H1 (cell line): ENCODE results near the gene ANKRD6. TPM values are rescaled to one million over a fixed set of nuclear protein-coding genes. Genes with fewer than 3 reads are reported as not detected.

Experiments used
- CTCF ChIA-PET: fragments of 300-600 bp; sonication (Branson Sonifier 250); formaldehyde crosslinking; loops from one replicate; lab custom pipeline; 2021; ENCODE audit not compliant: partially characterized antibody; lab: Charles Lee
- POLR2A ChIA-PET: fragments of 300-600 bp; sonication (Branson Sonifier 250); formaldehyde crosslinking; loops from one replicate; lab custom pipeline; 2021; ENCODE audit warnings: inconsistent platforms; ENCODE audit not compliant: partially characterized antibody; lab: Charles Lee
- DNase-seq, 2 experiments: peaks; one replicate each; pipeline versions ENCODE4 v3.0.0 to v3.0.0-alpha.2; 2010 to 2022; ENCODE audit warnings: low spot score in 2 of 2, low read depth in 1 of 2, mixed read lengths in 1 of 2
- FAIRE-seq: peaks from 2 replicates; lab custom pipeline; 2011; peaks lifted over from hg19 to GRCh38; lab: Jason Lieb, UNC
- H2AFZ ChIP-seq: 2 replicates; pipeline ENCODE4 v1.8.1; 2012; ENCODE audit warnings: low read length, inconsistent platforms
- H2AK5ac ChIP-seq: 2 replicates; pipeline ENCODE4 v1.6.1; 2013; ENCODE audit warnings: low read depth, low read length
- H2BK120ac ChIP-seq: replicated peaks from 2 replicates; pipeline ENCODE3; 2013; ENCODE audit warnings: low read depth, low read length, inconsistent platforms
- H2BK12ac ChIP-seq: 2 replicates; pipeline ENCODE4 v1.6.1; 2013; ENCODE audit warnings: low read depth, low read length
- H2BK15ac ChIP-seq: 2 replicates; pipeline ENCODE4 v1.6.1; 2013; ENCODE audit warnings: low read length
- H2BK20ac ChIP-seq: 2 replicates; pipeline ENCODE4 v1.6.1; 2013; ENCODE audit warnings: low read length
- H2BK5ac ChIP-seq: 2 replicates; pipeline ENCODE4 v1.6.1; 2013; ENCODE audit warnings: low read depth, low read length
- H3K14ac ChIP-seq: 2 replicates; pipeline ENCODE4 v1.6.1; 2013; ENCODE audit warnings: inconsistent platforms; ENCODE audit not compliant: insufficient read length
- H3K18ac ChIP-seq: 2 replicates; pipeline ENCODE4 v1.6.1; 2013; ENCODE audit warnings: low read length; ENCODE audit errors: extremely low read depth
- H3K23ac ChIP-seq: 2 replicates; pipeline ENCODE4 v1.6.1; 2013; ENCODE audit warnings: inconsistent platforms; ENCODE audit not compliant: insufficient read length
- H3K23me2 ChIP-seq: 2 replicates; pipeline ENCODE4 v1.6.1; 2013; ENCODE audit warnings: low read depth, low read length
- H3K27ac ChIP-seq: 2 replicates; pipeline ENCODE4 v1.6.1; 2011; ENCODE audit warnings: low read depth, low read length, inconsistent platforms
- H3K27me3 ChIP-seq, 4 experiments: replicated peaks in 1 of 4; 1 replicate in 1 of 4; 2 replicates in 3 of 4; pipeline versions ENCODE4 v1.6.1 to v1.8.1; 2011 to 2013; ENCODE audit warnings: low read length in 3 of 4, mild to moderate bottlenecking in 3 of 4, inconsistent platforms in 2 of 4, mixed read lengths in 2 of 4, moderate library complexity in 1 of 4; ENCODE audit not compliant: control insufficient read depth in 3 of 4, insufficient read depth in 3 of 4; ENCODE audit errors: extremely low read depth in 1 of 4
- H3K36me3 ChIP-seq, 4 experiments: 2 replicates each; pipeline versions ENCODE4 v1.6.1 to v1.8.1; 2011 to 2013; ENCODE audit warnings: mild to moderate bottlenecking in 4 of 4, low read length in 3 of 4, moderate library complexity in 2 of 4, control low read depth in 1 of 4, inconsistent platforms in 1 of 4; ENCODE audit not compliant: insufficient read depth in 4 of 4, control insufficient read depth in 2 of 4
- H3K4ac ChIP-seq: replicated peaks from 2 replicates; pipeline ENCODE3; 2013; ENCODE audit warnings: low read length, low read depth, mixed read lengths, inconsistent platforms; ENCODE audit not compliant: insufficient read length
- H3K4me1 ChIP-seq, 4 experiments: replicated peaks in 1 of 4; 1 replicate in 1 of 4; 2 replicates in 3 of 4; pipeline versions ENCODE4 v1.6.1 to v1.8.1; 2011 to 2013; ENCODE audit warnings: low read length in 3 of 4, inconsistent platforms in 2 of 4, mixed read lengths in 1 of 4; ENCODE audit not compliant: insufficient read depth in 4 of 4, control insufficient read depth in 3 of 4
- H3K4me2 ChIP-seq, 2 experiments: 2 replicates each; pipeline versions ENCODE4 v1.6.1 to v1.8.1; 2011 to 2013; ENCODE audit warnings: low read depth in 2 of 2, low read length in 2 of 2, control low read depth in 1 of 2, inconsistent platforms in 1 of 2, mild to moderate bottlenecking in 1 of 2; ENCODE audit not compliant: insufficient read depth in 1 of 2
- H3K4me3 ChIP-seq, 4 experiments: fragments of 200-600, 300-600 bp in 1 of 4; sonication (generic), shearing (Covaris generic), sonication (Bioruptor Twin) in 1 of 4; 2 replicates each; pipeline versions ENCODE4 v1.5.1 to v1.8.1; 2011 to 2016; ENCODE audit warnings: low read length in 4 of 4, low read depth in 3 of 4, control low read depth in 2 of 4, inconsistent platforms in 2 of 4, mild to moderate bottlenecking in 2 of 4, mixed read lengths in 1 of 4, moderate library complexity in 1 of 4; ENCODE audit not compliant: insufficient read depth in 2 of 4; ENCODE audit errors: extremely low read depth in 1 of 4
- H3K56ac ChIP-seq: replicated peaks from 2 replicates; pipeline ENCODE3; 2013; ENCODE audit warnings: low read depth, mild to moderate bottlenecking, mixed read lengths, low read length, inconsistent platforms; ENCODE audit not compliant: insufficient read length
- H3K79me1 ChIP-seq: 2 replicates; pipeline ENCODE4 v1.6.1; 2013; ENCODE audit warnings: low read depth, low read length, control low read depth
- H3K79me2 ChIP-seq, 2 experiments: 2 replicates each; pipeline versions ENCODE4 v1.6.1 to v1.8.1; 2012 to 2013; ENCODE audit warnings: low read length in 2 of 2, mild to moderate bottlenecking in 2 of 2, inconsistent platforms in 1 of 2; ENCODE audit not compliant: insufficient read depth in 2 of 2, control insufficient read depth in 1 of 2
- H3K9ac ChIP-seq, 4 experiments: replicated peaks in 1 of 4; 1 replicate in 1 of 4; 2 replicates in 3 of 4; pipeline versions ENCODE4 v1.6.1 to v1.8.1; 2011 to 2013; ENCODE audit warnings: low read depth in 3 of 4, low read length in 3 of 4, control low read depth in 2 of 4, mild to moderate bottlenecking in 2 of 4, moderate library complexity in 2 of 4, inconsistent platforms in 1 of 4; ENCODE audit errors: extremely low read depth in 1 of 4
- H3K9me3 ChIP-seq, 2 experiments: 2 replicates each; pipeline versions ENCODE4 v1.6.1 to v1.8.1; 2012 to 2013; ENCODE audit warnings: mild to moderate bottlenecking in 2 of 2, moderate library complexity in 2 of 2, control low read depth in 1 of 2, inconsistent platforms in 1 of 2, low read depth in 1 of 2, low read length in 1 of 2, mixed read lengths in 1 of 2; ENCODE audit not compliant: insufficient read depth in 2 of 2
- H4K20me1 ChIP-seq, 2 experiments: replicated peaks in 1 of 2; 2 replicates each; pipeline versions ENCODE3 to v1.8.1; 2011 to 2013; ENCODE audit warnings: inconsistent platforms in 2 of 2, low read length in 2 of 2, mild to moderate bottlenecking in 1 of 2; ENCODE audit not compliant: insufficient read depth in 2 of 2, control insufficient read depth in 1 of 2
- H4K5ac ChIP-seq: 2 replicates; pipeline ENCODE4 v1.6.1; 2013; ENCODE audit warnings: low read length, low read depth, mixed read lengths, inconsistent platforms; ENCODE audit not compliant: insufficient read length
- H4K8ac ChIP-seq: 2 replicates; pipeline ENCODE4 v1.8.0; 2013; ENCODE audit warnings: mild to moderate bottlenecking, moderate library complexity, low read length, inconsistent platforms; ENCODE audit not compliant: insufficient read depth; ENCODE audit errors: extremely low read depth
- H4K91ac ChIP-seq: replicated peaks from 2 replicates; pipeline ENCODE3; 2013; ENCODE audit warnings: low read length, mixed read lengths, inconsistent platforms; ENCODE audit not compliant: insufficient read length
- ASH2L ChIP-seq: fragments of 200-600, 300-600 bp; sonication (generic); IDR thresholded peaks from one replicate; pipeline ENCODE4 v1.7.1; 2017; ENCODE audit warnings: low read length
- CBX5 ChIP-seq: fragments of 300-800, 300-1000 bp; sonication (generic); IDR thresholded peaks from 2 replicates; pipeline ENCODE4 v1.7.1; 2016; ENCODE audit warnings: antibody characterized with exemption, low read length, low read depth
- CTBP2 ChIP-seq: IDR thresholded peaks from 2 replicates; pipeline ENCODE4 v1.7.0; 2011; ENCODE audit warnings: borderline replicate concordance, mild to moderate bottlenecking, moderate library complexity, mixed read lengths, low read length; ENCODE audit not compliant: insufficient read depth, insufficient read length
- EP300 ChIP-seq, 2 experiments: IDR thresholded peaks; 1 replicate in 1 of 2; 2 replicates in 1 of 2; pipeline ENCODE4 v1.6.1; 2011 to 2012; ENCODE audit warnings: low read depth in 2 of 2, low read length in 2 of 2, mild to moderate bottlenecking in 2 of 2, borderline replicate concordance in 1 of 2, inconsistent platforms in 1 of 2, moderate library complexity in 1 of 2
- GTF2F1 ChIP-seq: IDR thresholded peaks from 2 replicates; pipeline ENCODE4 v1.6.1; 2012; ENCODE audit warnings: low read depth, low read length, improper control_type of control experiment, borderline replicate concordance
- HDAC2 ChIP-seq, 2 experiments: fragments of 300-600 bp in 1 of 2; sonication (generic) in 1 of 2; IDR thresholded peaks; 2 replicates each; pipeline ENCODE4 v1.6.1; 2011 to 2012; ENCODE audit warnings: low read depth in 2 of 2, low read length in 2 of 2, mild to moderate bottlenecking in 2 of 2, moderate library complexity in 2 of 2, borderline replicate concordance in 1 of 2, inconsistent platforms in 1 of 2
- HDAC6 ChIP-seq: IDR thresholded peaks from one replicate; pipeline ENCODE4 v1.7.1; 2012; ENCODE audit warnings: low read depth, mild to moderate bottlenecking, inconsistent platforms, low read length, moderate library complexity
- NANOG ChIP-seq: IDR thresholded peaks from 2 replicates; pipeline ENCODE4 v1.6.1; 2011; ENCODE audit warnings: low read length, low read depth, mild to moderate bottlenecking, inconsistent platforms; ENCODE audit not compliant: insufficient read depth, poor library complexity, severe bottlenecking
- NRF1 ChIP-seq: IDR thresholded peaks from 2 replicates; pipeline ENCODE4 v1.6.1; 2011; ENCODE audit warnings: mild to moderate bottlenecking, low read depth, low read length, improper control_type of control experiment
- POLR2A ChIP-seq, 2 experiments: IDR thresholded peaks; 1 replicate in 1 of 2; 2 replicates in 1 of 2; pipeline ENCODE4 v1.6.1; 2011; ENCODE audit warnings: low read depth in 2 of 2, low read length in 2 of 2, mild to moderate bottlenecking in 2 of 2; ENCODE audit errors: control extremely low read depth in 1 of 2
- RAD21 ChIP-seq, 2 experiments: IDR thresholded peaks in 1 of 2; conservative IDR thresholded peaks in 1 of 2; 2 replicates each; pipeline ENCODE4 v1.6.1; 2011; ENCODE audit warnings: low read depth in 2 of 2, low read length in 2 of 2, improper control_type of control experiment in 1 of 2, inconsistent platforms in 1 of 2, mild to moderate bottlenecking in 1 of 2, moderate library complexity in 1 of 2
- ZNF274 ChIP-seq: IDR thresholded peaks from 2 replicates; pipeline ENCODE4 v1.7.0; 2012; ENCODE audit warnings: low read length, borderline replicate concordance; ENCODE audit errors: extremely low read depth
- WGBS, 2 experiments: shearing (Covaris generic) in 1 of 2; methylation state at CpG; one replicate each; pipeline versions ENCODE4 v1.1.6 to v1.1.7; 2013 to 2015; ENCODE audit warnings: low lambda C conversion rate in 2 of 2, mixed read lengths in 2 of 2, inconsistent platforms in 1 of 2, low coverage in 1 of 2, missing lambda C conversion rate in 1 of 2; ENCODE audit not compliant: insufficient replicate concordance in 2 of 2, insufficient coverage in 1 of 2, insufficient read length in 1 of 2; ENCODE audit errors: extremely low coverage in 1 of 2, missing lambda C conversion rate in 1 of 2; 5-methylcytosine and 5-hydroxymethylcytosine counted together
- polyA plus RNA-seq, 7 experiments: library from polyadenylated mRNA; depleted of rRNA in 3 of 7; stranded (reverse) in 5 of 7; unstranded in 2 of 7; fragments of >200 nt in 5 of 7; fragments of 200-250 nt in 2 of 7; gene quantifications; 1 replicate in 5 of 7; 2 replicates in 1 of 7; 4 replicates in 1 of 7; pipeline versions ENCODE4 v1.2.1 to v1.2.3, GENCODE V29; 2011 to 2013; ENCODE audit warnings: missing spikeins in 2 of 7, mixed read lengths in 2 of 7
- total RNA-seq: library from RNA; stranded (reverse); fragmentation: NEBNext Ultra II Directional; extraction: Animal tissue kit (Norgen Biotek cat#: 25700); gene quantifications from 2 replicates; pipeline ENCODE4 v1.2.1, GENCODE V29; 2021

ANKRD6 gene
- total and polyA plus RNA-seq, 2 of the 8 experiments (the other 6 are each of a cell fraction or from before 2014, with no cell fraction given), result 5.9 to 12.8 TPM

DNA sequence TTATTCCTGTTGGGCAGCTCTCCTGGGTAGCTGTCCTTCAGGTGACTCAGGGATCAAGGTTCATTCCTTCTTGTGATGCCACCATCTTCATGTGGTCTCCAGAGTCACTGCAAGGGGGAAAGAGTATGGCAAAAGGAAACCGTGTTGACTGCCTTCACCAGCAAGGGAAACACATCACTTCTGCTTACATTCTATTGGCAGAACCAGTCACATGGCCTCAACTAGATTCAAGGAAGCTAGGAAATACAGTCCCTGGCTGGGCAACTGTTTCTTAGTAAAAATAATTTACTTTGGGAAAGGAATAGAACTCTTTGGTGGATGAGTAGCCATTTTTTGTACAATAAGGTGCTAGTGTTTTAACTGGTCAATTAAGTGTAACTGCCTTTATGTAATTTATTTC is 5.3 kb downstream of the ANKRD6 start:
- Histone ChIP-seq H2BK5ac (no peak overlapping the region), H2BK12ac (no peak overlapping the region), H3K36me3 (no peaks in the 10 kb centered on the region), H3K9me3 (no peaks in the 10 kb centered on the region; a peak in 1 of 4 replicates), H3K79me1 (no peaks in the 10 kb centered on the region), H2AK5ac (no peak overlapping the region), H3K27ac (no peak overlapping the region), H4K91ac (no peak overlapping the region), H3K79me2 (no peaks in the 10 kb centered on the region), H3K14ac (no peak overlapping the region), H4K5ac (no peak overlapping the region), H2BK120ac (no peak overlapping the region), H3K4me1 (peaks cover 0 to 4% (median 1%) of the 10 kb centered on the region in 4 experiments; a peak in 2 of 7 replicates), H2BK20ac (no peak overlapping the region), H3K23me2 (peaks cover 3% of the 10 kb centered on the region; the same call in 1 of the 2 replicates), H4K8ac (no peak overlapping the region), H3K27me3 (peaks cover 0 to 16% (median 6%) of the 10 kb centered on the region in 4 experiments; a peak in 5 of 7 replicates), H3K4me3 (no peak overlapping the region), H3K23ac (no peak overlapping the region), H3K56ac (no peak overlapping the region), H4K20me1 (no peaks in the 10 kb centered on the region), H2BK15ac (no peak overlapping the region), H3K18ac (no peak overlapping the region), H3K4ac (no peak overlapping the region), H3K9ac (no peak overlapping the region), H3K4me2 (no peak overlapping the region), H2AFZ (no peak overlapping the region)
- TF ChIP-seq GTF2F1 (no peak), POLR2A (IDR thresholded peaks at IDR 0.05; ENCODE audit: control extremely low read depth in 1 of 2, low read depth in 2 of 2, low read length in 2 of 2) (no peak), ASH2L (no peak), NRF1 (no peak), NANOG (no peak), HDAC6 (no peak), CBX5 (no peak), ZNF274 (no peak), CTBP2 (no peak), RAD21 (IDR thresholded peaks at IDR 0.05 in 1 of 2, conservative IDR thresholded peaks at IDR 0.05 in 1 of 2; ENCODE audit: low read depth in 2 of 2, low read length in 2 of 2) (no peak), HDAC2 (IDR thresholded peaks at IDR 0.05; ENCODE audit: borderline replicate concordance in 1 of 2, low read depth in 2 of 2, low read length in 2 of 2) (no peak), EP300 (IDR thresholded peaks at IDR 0.05; ENCODE audit: borderline replicate concordance in 1 of 2, low read depth in 2 of 2, low read length in 2 of 2) (no peak)
- ChIA-PET POLR2A (interaction anchor here (0.6 kb wide), 1 partner anchor 376 kb away, joined by 5 read pairs; no protein-coding TSS in a partner anchor), CTCF (interaction anchor here (1.0 to 2.5 kb wide), 7 partner anchors 9 to 172 kb away, joined by 3 to 16 read pairs (median 5); no protein-coding TSS in a partner anchor)
- WGBS, 2 experiments, result 93% methylated on average over 1 of the region's 1 CpG; no CpG with 5 or more reads in 1 of the 2 experiments
- DNase-seq, result no peak
- no peak for FAIRE-seq
